HEK293 (cell line): ENCODE data around the gene ZNF503.
A peak's percentile ranks its signal among the peaks of the same experiment; 100 is the strongest.

ENCODE experiments used
- CTCF ChIA-PET: fragments of 350-600 bp; formaldehyde crosslinking; extraction: SDS; loops from one replicate; lab custom pipeline; 2021; ENCODE audit warnings: antibody characterized with exemption; lab: Yijun Ruan, JAX
- POLR2A ChIA-PET: fragments of 300-600 bp; formaldehyde crosslinking; extraction: SDS; loops from one replicate; lab custom pipeline; 2020; ENCODE audit warnings: antibody characterized with exemption, inconsistent platforms; lab: Yijun Ruan, JAX
- H3K27ac ChIP-seq: fragments of 200-500 bp; sonication (Bioruptor generic); 2 replicates; pipeline ENCODE4 v1.5.1; 2014; ENCODE audit warnings: low read depth, low read length, control low read depth, inconsistent platforms; ENCODE audit errors: extremely low read depth
- H3K36me3 ChIP-seq, 2 experiments: fragments of 200-500 bp in 1 of 2; sonication (Bioruptor generic) in 1 of 2; 1 replicate in 1 of 2; 2 replicates in 1 of 2; pipeline ENCODE4 v1.5.1; 2014 to 2017; ENCODE audit warnings: inconsistent platforms in 2 of 2, low read length in 2 of 2; ENCODE audit not compliant: control insufficient read depth in 2 of 2, insufficient read depth in 1 of 2
- H3K4me1 ChIP-seq: fragments of 200-500 bp; sonication (Bioruptor generic); 2 replicates; pipeline ENCODE4 v1.5.1; 2014; ENCODE audit warnings: mild to moderate bottlenecking, low read length, inconsistent platforms; ENCODE audit not compliant: control insufficient read depth, insufficient read depth
- H3K4me3 ChIP-seq: 2 replicates; pipeline ENCODE4 v1.5.1; 2011; ENCODE audit warnings: low read depth, mild to moderate bottlenecking, control low read depth, low read length, moderate library complexity
- H3K9me3 ChIP-seq: fragments of 200-500 bp; sonication (Bioruptor generic); 2 replicates; pipeline ENCODE4 v1.5.1; 2014; ENCODE audit warnings: low read depth, low read length, inconsistent platforms; ENCODE audit not compliant: control insufficient read depth, insufficient read depth
- GFI1B ChIP-seq: fragments of 450-650 bp; formaldehyde crosslinking; IDR thresholded peaks from 2 replicates; pipeline ENCODE4 v1.5.1; 2016; ENCODE audit warnings: missing biosample characterization, missing genetic modification characterization
- HOXA7 ChIP-seq: sonication (generic); formaldehyde crosslinking; IDR thresholded peaks from 2 replicates; pipeline ENCODE4 v1.8.1; 2022; ENCODE audit warnings: missing genetic modification reagents, borderline replicate concordance
- KLF7 ChIP-seq: fragments of 450-650 bp; formaldehyde crosslinking; IDR thresholded peaks from 2 replicates; pipeline ENCODE4 v1.5.1; 2016; ENCODE audit warnings: missing biosample characterization, missing genetic modification characterization, borderline replicate concordance
- REPIN1 ChIP-seq: fragments of 450-650 bp; formaldehyde crosslinking; IDR thresholded peaks from 2 replicates; pipeline ENCODE4 v1.5.1; 2017; ENCODE audit warnings: missing biosample characterization, missing genetic modification characterization, low read depth
- SETDB1 ChIP-seq: IDR thresholded peaks from one replicate; pipeline ENCODE4 v1.6.1; 2017; ENCODE audit warnings: mild to moderate bottlenecking, low read length, moderate library complexity, mixed read lengths; ENCODE audit not compliant: insufficient read length
- WT1 ChIP-seq: fragments of 450-650 bp; formaldehyde crosslinking; IDR thresholded peaks from 2 replicates; pipeline ENCODE4 v1.5.1; 2016; ENCODE audit warnings: missing biosample characterization, missing genetic modification characterization
- ZNF10 ChIP-seq: fragments of 450-650 bp; formaldehyde crosslinking; IDR thresholded peaks from 2 replicates; pipeline ENCODE4 v1.5.1; 2017; ENCODE audit warnings: missing biosample characterization, missing genetic modification characterization
- ZNF112 ChIP-seq: fragments of 450-650 bp; formaldehyde crosslinking; IDR thresholded peaks from 2 replicates; pipeline ENCODE4 v1.5.0; 2017; ENCODE audit warnings: missing biosample characterization, missing genetic modification characterization
- ZNF140 ChIP-seq: fragments of 450-650 bp; formaldehyde crosslinking; IDR thresholded peaks from 2 replicates; pipeline ENCODE4 v1.5.1; 2016; ENCODE audit warnings: missing biosample characterization, missing genetic modification characterization
- ZNF146 ChIP-seq: fragments of 450-650 bp; formaldehyde crosslinking; IDR thresholded peaks from 2 replicates; pipeline ENCODE4 v1.5.1; 2016; ENCODE audit warnings: missing biosample characterization, missing genetic modification characterization
- ZNF155 ChIP-seq: fragments of 450-650 bp; formaldehyde crosslinking; IDR thresholded peaks from 2 replicates; pipeline ENCODE4 v1.5.1; 2016; ENCODE audit warnings: missing biosample characterization, missing genetic modification characterization
- ZNF211 ChIP-seq: fragments of 450-650 bp; formaldehyde crosslinking; IDR thresholded peaks from 2 replicates; pipeline ENCODE4 v1.5.1; 2016; ENCODE audit warnings: low read depth, missing biosample characterization, missing genetic modification characterization
- ZNF221 ChIP-seq: fragments of 450-650 bp; formaldehyde crosslinking; IDR thresholded peaks from 2 replicates; pipeline ENCODE4 v1.5.1; 2017; ENCODE audit warnings: missing biosample characterization, missing genetic modification characterization, borderline replicate concordance
- ZNF239 ChIP-seq: fragments of 450-650 bp; formaldehyde crosslinking; IDR thresholded peaks from 2 replicates; pipeline ENCODE4 v1.5.1; 2016; ENCODE audit warnings: missing biosample characterization, missing genetic modification characterization
- ZNF398 ChIP-seq: fragments of 450-650 bp; formaldehyde crosslinking; IDR thresholded peaks from 2 replicates; pipeline ENCODE4 v1.5.1; 2017; ENCODE audit warnings: missing biosample characterization, missing genetic modification characterization
- ZNF513 ChIP-seq: fragments of 450-650 bp; IDR thresholded peaks from 2 replicates; pipeline ENCODE4 v1.5.1; 2018; ENCODE audit warnings: missing biosample characterization, missing genetic modification characterization
- ZNF549 ChIP-seq: fragments of 450-650 bp; IDR thresholded peaks from 2 replicates; pipeline ENCODE4 v1.5.1; 2018; ENCODE audit warnings: missing biosample characterization, missing genetic modification characterization, mild to moderate bottlenecking, inconsistent platforms, moderate library complexity
- ZNF585B ChIP-seq: fragments of 450-650 bp; formaldehyde crosslinking; IDR thresholded peaks from 2 replicates; pipeline ENCODE4 v1.5.1; 2016; ENCODE audit warnings: missing biosample characterization, missing genetic modification characterization
- ZNF623 ChIP-seq: fragments of 450-650 bp; formaldehyde crosslinking; IDR thresholded peaks from 2 replicates; pipeline ENCODE4 v1.5.1; 2016; ENCODE audit warnings: missing biosample characterization, missing genetic modification characterization

The ZNF503 gene

GRCh38 chr10:75448166-75448565 lies 46.6 kb upstream of the ZNF503 start (continued):
- TF ChIP-seq HOXA7 (CRISPR knock-in tag) (no peak), ZNF585B (no peak)

- CTCF ChIA-PET: no interaction called here
- no peak for TF ChIP-seq ZNF221 (tag by site-specific recombination)
- TF ChIP-seq ZNF140 (tag by site-specific recombination): no peak
- TF ChIP-seq ZNF155 (tag by site-specific recombination): no peak
- no peak for TF ChIP-seq ZNF10
- TF ChIP-seq SETDB1: peak; percentile 75
- Histone ChIP-seq H3K4me3 (no peak overlapping the region), H3K4me1 (peaks cover 13% of the 10 kb centered on the region), H3K36me3 (no peaks in the 10 kb centered on the region), H3K9me3 (no peaks in the 10 kb centered on the region), H3K27ac (no peak overlapping the region)
- POLR2A ChIA-PET: interaction anchor here (0.6 kb wide), 1 partner anchor 19 kb away, joined by 3 read pairs; no protein-coding TSS in a partner anchor
These were observed 44.9 kb upstream of the ZNF503 start for GRCh38 chr10:75446508-75446907.

- Histone ChIP-seq H3K4me3 (no peak overlapping the region), H3K27ac (no peak overlapping the region), H3K4me1 (peaks cover 5% of the 10 kb centered on the region), H3K36me3 (no peaks in the 10 kb centered on the region), H3K9me3 (no peaks in the 10 kb centered on the region)
- ChIA-PET POLR2A (interaction anchor here (1.9 kb wide), 1 partner anchor 43 kb away, joined by 6 read pairs; the partner anchor contains the start of gene ZNF503), CTCF (interaction anchor here (0.7 kb wide), 1 partner anchor 73 kb away, joined by 3 read pairs; no protein-coding TSS in a partner anchor)
- TF ChIP-seq ZNF398 (tag by site-specific recombination) (peak; percentile 29; the same call in 1 of the 2 replicates), ZNF513 (no peak), SETDB1 (peak; percentile 88), ZNF239 (tag by site-specific recombination) (no peak), GFI1B (tag by site-specific recombination) (no peak), WT1 (tag by site-specific recombination) (0 out of 2 replicates have a peak, but pooled peaks have one; percentile 12), ZNF112 (tag by site-specific recombination) (no peak), KLF7 (no peak), REPIN1 (tag by site-specific recombination) (no peak), ZNF549 (tag by site-specific recombination) (no peak), ZNF146 (no peak)
These were observed 43.3 kb upstream of the ZNF503 start for GRCh38 chr10:75444781-75445386.

- CTCF ChIA-PET: no interaction called here
- Histone ChIP-seq H3K36me3 (no peaks in the 10 kb centered on the region), H3K4me1 (no peaks in the 10 kb centered on the region), H3K9me3 (no peaks in the 10 kb centered on the region), H3K4me3 (no peak overlapping the region), H3K27ac (no peak overlapping the region)
- TF ChIP-seq ZNF211 (tag by site-specific recombination): peak; percentile 88
- peak; percentile 65 for TF ChIP-seq SETDB1
- no peak for TF ChIP-seq ZNF623
- POLR2A ChIA-PET: no interaction called here
These were observed 41.8 kb upstream of the ZNF503 start for GRCh38 chr10:75443362-75443761.
